NCI-H510A treated with DMSO at 0.1 percent for 48 hours (cell line): ENCODE data around the gene ASPA.

Experiments used
- DNase-seq: peaks from one replicate; lab custom pipeline; 2025; lab: John Stamatoyannopoulos, UW

Gene ASPA

DNA sequence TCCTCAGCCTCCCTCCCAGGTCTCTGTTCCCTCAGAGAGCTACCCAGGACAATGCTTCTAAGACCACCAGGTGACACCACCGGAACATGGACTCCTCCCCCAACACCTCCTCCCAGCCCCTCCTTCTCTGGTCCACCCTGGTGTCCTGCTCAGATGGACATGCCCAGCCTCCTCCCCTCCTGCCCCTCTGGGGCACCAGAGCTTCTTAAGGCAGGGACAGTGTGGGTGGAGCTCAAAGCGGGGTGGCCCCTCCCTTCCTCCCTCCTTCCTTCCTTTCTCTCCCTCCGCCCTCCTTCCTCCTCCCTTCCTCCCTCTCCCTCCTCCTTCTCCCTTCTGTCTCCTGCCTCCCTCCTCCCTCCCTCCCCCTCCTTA lies 59.1 kb downstream of the ASPA start:
- no peak for DNase-seq

DNA sequence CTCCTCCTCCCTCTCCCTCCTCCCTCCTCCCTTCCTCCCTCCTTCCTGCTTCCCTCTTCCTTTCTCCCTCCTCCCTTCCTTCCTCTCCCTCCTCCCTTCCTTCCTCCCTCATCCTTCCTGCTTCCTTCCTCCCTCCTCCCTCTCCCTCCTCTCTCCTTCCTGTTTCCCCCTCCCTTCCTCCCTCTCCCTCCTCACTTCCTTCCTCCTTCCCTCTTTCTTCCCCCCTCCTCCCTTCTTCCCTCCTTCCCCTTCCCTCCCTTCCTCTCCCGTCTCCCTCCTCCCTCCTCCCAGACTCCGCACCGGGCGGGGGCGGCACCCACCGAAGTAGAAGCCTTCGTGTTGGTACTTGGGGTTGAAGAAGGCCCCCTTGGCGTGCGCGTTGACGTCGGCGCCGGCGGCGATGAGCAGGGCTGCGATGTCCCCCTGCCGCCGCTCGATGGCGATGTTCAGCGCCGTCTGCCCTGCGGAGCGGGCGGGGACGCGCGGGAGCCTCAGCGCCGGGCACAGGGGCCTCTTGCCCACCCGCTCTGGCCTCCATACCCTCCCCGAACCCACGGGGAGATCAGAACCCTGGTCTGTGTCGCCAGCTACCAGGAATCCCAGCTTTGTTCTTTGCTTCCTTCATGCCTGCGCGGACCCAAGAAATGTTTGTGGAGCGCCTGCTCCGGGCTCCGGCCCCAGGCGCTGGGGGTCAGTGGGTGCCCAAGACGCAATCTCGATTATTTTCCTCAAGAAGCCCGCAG lies 59.6 kb downstream of the ASPA start:
- no peak for DNase-seq

DNA sequence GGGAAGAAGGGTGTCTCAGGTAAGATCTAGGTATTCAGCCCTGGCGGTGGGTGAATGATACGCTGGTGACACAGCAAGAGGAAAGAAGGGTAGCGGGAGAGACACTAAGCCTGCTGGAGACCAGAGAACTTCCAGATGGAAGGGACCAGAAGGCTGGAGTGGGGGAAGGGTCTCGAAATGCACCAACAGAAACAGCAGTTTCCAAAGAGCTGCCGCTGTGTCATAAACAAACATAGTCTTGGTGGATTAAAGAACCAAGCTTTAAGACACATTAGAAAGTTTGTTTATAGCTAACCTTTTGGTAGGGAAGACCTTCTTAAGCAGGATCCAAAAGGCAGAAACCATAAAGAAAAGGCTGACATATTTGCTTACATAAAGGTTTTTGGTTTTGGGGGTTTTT lies 60.9 kb downstream of the ASPA start:
- no peak for DNase-seq

DNA sequence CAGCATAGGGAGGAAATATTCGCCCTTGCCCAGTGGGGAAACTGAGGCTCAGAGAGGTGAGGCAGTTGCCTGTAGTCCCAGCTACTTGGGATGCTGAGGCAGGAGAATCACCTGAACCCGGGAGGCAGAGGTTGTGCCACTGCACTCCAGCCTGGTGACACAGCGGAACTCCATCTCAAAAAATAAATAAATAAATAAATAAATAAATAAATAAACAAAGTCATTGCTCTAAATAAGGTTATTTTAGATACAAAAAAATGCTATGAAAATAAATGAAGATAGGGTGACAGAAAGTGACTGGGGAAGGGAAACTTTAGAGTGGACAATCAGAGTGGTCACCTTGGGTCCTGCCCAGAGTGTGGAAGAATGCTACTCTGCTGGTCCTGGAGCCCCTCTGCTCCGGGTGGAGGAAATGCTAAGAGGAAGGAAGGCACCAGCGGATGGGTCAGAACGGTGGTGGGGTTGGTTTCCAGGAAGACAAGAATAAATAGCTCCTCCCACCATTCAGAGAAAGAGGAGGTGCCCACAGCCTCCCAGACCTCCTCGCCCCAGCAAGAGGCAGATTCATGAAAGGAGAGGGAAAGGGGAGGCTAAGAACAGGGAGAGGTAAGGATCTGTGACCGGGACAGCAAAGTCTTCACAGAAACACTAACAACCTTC lies 64.2 kb downstream of the ASPA start:
- no peak for DNase-seq

DNA sequence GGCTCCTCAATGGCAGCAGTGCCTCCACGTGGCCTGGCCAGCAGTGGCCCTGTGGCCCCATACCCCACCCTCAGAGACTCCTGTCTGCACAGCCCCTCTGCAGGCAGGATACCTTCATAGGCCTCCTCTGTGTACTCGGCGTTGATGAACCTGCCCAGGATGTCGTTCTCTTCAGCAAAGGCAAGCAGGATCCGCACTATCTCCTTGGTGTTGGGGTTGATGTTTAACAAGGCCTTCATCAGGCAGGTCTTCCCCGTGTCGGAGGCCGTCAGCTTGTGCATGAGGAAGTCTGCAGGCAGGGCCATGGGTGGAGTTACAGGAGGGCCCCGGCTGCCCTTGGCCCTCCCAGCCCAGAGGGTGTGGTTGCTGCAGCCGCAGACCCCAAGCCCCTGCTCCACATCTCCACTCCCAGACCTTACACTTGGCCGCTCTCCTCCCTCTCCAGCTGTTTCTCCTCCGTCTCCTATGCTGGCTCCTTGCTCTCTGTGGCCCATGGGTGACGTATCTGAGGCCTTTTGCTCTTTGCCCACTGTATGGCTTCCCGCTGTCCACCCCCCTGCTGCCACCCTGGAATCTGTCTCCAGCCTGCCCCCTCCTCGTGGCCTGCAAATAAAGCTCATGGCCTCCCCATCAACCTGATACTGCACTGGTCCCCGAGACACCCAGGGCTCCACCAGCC lies 66.8 kb downstream of the ASPA start:
- no peak for DNase-seq

DNA sequence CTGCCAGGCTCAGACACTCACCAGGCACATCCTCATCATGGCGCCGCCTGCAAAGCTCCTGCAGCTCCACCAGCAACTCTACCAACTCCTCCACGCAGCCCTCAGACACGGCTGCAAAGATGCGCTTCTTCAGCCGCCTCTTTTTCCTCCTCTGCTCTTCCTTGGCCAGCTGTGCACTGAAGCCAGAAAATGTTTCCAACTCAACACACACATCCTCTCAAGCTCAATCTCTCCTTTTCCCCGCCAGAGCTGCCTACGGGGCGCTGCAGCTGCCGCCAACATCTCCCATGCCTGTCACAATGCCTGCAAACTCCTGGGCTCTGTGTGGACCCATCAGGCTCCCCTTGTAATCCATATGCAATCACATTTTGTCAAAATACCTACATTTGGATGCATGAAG lies 67.7 kb downstream of the ASPA start:
- no peak for DNase-seq

DNA sequence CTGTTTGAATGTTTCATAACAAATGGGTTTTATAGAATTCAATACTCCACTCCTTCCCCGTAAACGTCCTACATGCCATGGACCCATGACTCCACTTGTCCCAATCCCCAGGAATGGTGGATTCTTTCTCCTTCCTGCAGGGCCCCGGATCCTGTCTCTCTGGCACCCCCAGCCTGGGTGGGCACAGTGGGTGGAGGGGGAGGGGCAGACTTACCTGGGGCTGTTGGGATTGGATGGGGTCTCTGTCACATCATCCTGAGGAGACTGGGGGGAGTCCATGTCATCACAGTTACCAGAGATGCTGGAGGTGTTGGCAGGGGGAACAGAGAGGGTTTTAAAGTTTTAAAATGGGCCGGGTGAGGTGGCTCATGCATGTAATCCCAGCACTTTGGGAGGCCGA lies 68.6 kb downstream of the ASPA start:
- no peak for DNase-seq

DNA sequence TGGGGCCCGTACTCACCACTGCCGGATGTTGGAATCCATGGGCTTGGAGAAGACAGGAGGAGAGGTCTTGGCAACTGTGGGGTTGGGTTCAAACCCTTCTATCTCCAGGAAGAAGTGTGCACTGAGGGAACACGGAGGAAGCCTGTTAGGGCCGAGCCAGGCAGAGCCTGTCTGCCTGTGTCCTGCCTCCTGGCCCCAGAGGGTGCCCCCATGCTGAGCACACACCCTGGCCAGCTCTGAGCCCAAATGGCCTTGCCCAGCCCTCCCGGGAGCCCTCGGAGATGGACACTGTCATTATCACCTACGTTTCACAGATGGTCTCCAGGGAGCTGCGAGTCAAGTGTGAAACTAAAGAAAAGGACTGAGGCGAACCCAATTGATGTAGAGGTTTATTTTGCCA lies 69.4 kb downstream of the ASPA start:
- DNase-seq, result no peak

DNA sequence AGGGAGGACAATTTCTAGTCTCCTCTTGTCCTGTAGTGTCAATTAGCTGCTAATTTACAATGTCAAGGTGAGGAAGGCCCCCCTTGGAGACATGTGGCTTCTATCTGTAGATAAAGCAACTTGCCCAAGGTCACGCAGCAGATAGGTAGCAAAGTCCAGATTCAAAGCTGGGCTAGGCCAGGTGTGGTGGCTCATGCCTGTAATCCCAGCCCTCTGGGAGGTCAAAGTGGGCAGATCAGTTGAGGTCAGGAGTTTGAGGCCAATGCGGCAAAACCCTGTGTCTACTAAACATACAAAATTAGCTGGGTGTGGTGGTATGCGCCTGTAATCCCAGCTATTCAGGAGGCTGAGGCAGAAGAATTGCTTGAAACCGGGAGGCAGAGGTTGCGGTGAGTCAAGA lies 70.7 kb downstream of the ASPA start:
- no peak for DNase-seq

DNA sequence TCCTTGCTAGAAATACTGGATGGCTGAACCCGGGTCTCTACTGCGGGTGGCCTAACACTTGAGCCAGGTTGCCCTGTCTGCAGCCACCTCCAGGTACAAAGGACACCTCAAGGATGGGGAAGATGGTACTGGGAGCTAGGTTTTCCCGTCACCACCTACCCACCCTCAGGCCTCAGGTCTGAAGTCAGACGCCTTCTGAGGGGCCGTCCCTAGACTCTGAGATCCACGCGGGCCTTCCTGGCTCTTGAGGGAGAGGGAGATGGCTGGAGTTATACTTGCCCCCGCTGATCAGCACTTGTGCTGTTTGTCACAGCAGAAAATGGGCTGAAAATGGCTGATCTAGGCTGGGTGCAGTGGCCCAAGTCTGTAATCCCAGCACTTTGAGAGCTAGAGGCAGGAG lies 71.2 kb downstream of the ASPA start:
- no peak for DNase-seq

DNA sequence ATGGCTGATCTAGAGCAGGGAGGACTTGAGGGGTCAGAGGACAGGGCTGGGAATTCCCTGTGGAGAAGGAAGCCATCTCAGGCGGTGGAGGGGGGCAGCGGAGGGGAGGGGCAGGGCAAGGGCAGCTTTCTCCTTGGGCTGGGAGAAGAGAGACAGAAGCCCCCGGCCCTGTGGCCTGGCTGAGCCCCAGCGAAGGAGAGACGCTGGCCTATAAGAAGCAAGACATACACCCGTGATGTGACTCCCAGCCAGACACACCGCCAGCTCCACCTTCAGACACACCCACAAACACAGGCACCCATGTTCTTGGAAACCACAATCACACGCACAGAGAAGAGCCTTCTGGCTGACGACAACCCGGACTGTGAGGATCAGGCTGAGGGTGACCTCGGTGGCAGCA lies 71.8 kb downstream of the ASPA start:
- DNase-seq, result no peak

DNA sequence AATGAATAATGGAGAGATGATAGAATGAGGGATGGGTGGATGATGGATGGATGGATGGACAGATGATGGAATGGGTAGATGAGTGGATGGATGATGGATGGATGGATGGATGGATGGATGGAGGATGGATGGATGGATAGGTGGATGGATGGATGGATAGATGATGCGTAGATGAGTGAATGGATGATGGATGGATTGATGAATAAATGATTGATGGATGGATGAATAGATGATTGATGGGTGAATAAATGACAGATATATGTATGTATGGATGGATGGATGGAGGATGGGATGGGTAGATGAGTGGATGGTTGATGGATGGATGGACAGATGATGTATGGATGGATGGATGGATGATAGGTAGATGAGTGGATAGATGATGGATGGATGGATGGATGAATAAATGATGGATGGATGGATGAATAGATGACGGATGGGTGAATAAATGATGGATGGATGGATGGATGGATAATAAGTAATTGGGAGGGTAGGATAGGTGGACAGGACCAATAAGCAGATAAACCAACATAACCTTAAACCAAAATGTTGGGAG lies 73.9 kb downstream of the ASPA start:
- no peak for DNase-seq

DNA sequence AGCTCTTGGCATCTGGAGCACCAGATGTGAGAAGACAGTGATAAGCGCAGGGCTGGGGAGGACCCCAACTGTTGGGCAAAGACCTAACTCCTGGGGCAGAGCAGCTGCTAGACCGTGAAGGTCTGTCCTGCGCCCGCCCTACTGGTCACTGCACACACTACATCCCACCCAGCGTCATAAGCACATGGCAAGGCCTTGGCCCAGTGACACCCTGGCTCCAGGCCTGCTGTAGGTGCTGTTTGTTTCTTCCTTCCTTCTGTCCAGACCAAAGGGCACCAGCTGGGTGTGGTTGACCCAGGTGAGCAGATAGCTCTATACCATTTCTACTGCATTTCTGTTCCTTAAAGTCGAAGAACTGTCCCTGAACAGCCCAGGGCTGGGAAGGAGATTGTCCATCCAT lies 75.4 kb downstream of the ASPA start:
- DNase-seq, result no peak

DNA sequence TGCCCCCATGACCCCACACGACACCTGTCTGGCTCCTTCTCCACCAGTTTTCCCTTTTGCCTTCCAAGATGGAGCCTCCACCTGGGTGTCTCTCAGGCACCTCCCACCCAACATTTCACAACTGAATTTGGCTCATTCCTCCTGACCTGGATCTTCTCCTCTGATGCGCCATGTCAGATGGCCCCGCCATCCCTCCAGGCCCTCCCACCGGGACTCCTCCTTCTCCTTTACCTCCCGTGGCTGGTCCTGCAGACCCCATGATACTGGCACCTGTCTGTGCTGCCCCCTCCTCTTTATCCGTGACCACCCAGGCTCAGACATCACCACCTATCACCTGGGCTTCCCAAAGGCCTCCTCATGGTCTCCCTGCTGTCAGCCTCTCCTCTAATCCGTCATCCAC lies 77.1 kb downstream of the ASPA start:
- DNase-seq, result no peak
